HK-2 (cell line): ENCODE results near the gene RXFP4.

Experiments
- DNase-seq: peaks from one replicate; pipeline ENCODE4 v3.0.0-alpha.2; 2018; ENCODE audit not compliant: unreplicated experiment

Gene RXFP4

GRCh38 chr1:155960081-155960745, 18.8 kb downstream of the RXFP4 start:
- no peak for DNase-seq

- peak; percentile 95 for DNase-seq
Measured at GRCh38 chr1:155961937-155962336, 20.5 kb downstream of the RXFP4 start.

GRCh38 chr1:155962599-155963211, 21.3 kb downstream of the RXFP4 start:
- DNase-seq, result no peak

- DNase-seq, result no peak
Measured at GRCh38 chr1:155964193-155964592, 22.8 kb downstream of the RXFP4 start.

GRCh38 chr1:155966135-155966534, 24.7 kb downstream of the RXFP4 start:
- DNase-seq, result no peak

GRCh38 chr1:155966750-155967149, 25.3 kb downstream of the RXFP4 start:
- no peak for DNase-seq

- no peak for DNase-seq
Measured at GRCh38 chr1:155967341-155968050, 26.1 kb downstream of the RXFP4 start.

GRCh38 chr1:155968051-155968400, 26.6 kb downstream of the RXFP4 start:
- DNase-seq, result no peak

GRCh38 chr1:155968670-155969069, 27.2 kb downstream of the RXFP4 start:
- no peak for DNase-seq

GRCh38 chr1:155969377-155969791, 27.9 kb downstream of the RXFP4 start:
- no peak for DNase-seq

- DNase-seq, result peak; percentile 81
Measured at GRCh38 chr1:155970531-155971167, 29.2 kb downstream of the RXFP4 start.

- DNase-seq, result no peak
Measured at GRCh38 chr1:155971910-155972809, 30.7 kb downstream of the RXFP4 start.

- no peak for DNase-seq
Measured at GRCh38 chr1:155973723-155974122, 32.3 kb downstream of the RXFP4 start.

- no peak for DNase-seq
Measured at GRCh38 chr1:155974208-155975115, 33.0 kb downstream of the RXFP4 start.

GRCh38 chr1:155975375-155976061, 34.1 kb downstream of the RXFP4 start:
- DNase-seq, result no peak

- DNase-seq, result no peak
Measured at GRCh38 chr1:155976062-155976912, 34.8 kb downstream of the RXFP4 start.

GRCh38 chr1:155976913-155977689, 35.7 kb downstream of the RXFP4 start:
- no peak for DNase-seq

- no peak for DNase-seq
Measured at GRCh38 chr1:155977690-155978324, 36.4 kb downstream of the RXFP4 start.
